ENCODE data around the gene PDCD1LG2. TPM values are rescaled to one million over a fixed set of nuclear protein-coding genes. Genes with fewer than 3 reads are reported as not detected.

Gene PDCD1LG2
- total and polyA plus RNA-seq, 2 of the 8 experiments (the other 6 are each of a cell fraction or from before 2014, with no cell fraction given): not detected

DNA sequence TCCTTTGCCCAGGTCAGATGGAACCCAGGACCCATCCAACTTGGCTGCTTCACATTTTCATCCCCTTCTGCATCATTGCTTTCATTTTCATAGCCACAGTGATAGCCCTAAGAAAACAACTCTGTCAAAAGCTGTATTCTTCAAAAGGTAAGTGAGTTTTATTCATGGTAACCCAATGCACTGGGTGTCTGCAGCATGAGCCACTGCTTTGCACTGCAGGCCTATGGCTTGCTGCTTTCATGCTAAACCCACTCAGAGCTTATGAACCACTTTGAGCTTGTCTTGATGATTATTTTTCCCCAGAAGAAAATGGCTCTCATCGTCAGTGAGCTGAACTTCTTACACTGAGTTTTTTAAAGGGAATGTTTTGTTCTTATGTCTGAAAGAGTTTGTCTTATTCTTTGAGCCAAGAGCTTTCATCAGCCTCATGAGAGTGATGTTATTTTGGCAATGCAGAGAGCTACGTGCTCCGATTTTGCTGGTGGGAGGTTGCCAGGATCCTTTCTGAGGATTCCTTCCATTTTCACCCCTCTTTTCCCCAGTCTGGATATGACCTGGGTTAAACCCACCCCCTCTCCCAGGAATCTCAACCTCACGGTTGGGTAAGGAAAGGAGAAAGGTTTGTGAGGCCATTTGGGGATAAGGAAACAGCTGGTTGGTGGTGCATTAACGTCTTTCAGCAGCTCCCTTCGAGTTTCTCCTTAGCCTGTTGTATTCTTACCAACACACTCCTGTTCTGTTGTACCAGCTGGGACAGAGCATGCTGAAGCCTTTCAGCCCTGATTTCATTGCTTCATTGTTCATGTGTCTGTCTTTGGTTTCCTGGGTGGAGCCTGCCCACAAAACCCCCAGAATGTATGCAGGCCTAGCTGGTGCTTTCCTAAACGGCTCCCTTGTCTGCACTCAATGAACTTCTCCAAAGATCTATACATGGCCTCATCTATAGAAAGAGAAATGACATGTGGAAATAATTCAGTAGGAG is 47.6 kb downstream of the PDCD1LG2 start:
- WGBS, 2 experiments (ENCODE audit: extremely low coverage in 1 of 2, insufficient coverage in 1 of 2, insufficient read length in 1 of 2, insufficient replicate concordance in 2 of 2, low coverage in 1 of 2, low lambda C conversion rate in 2 of 2, missing lambda C conversion rate in 1 of 2): 85% methylated on average over 7 of the region's 7 CpGs; no CpG with 5 or more reads in 1 of the 2 experiments
- Histone ChIP-seq H3K79me2 (ENCODE audit: control insufficient read depth in 1 of 2, insufficient read depth in 2 of 2, low read length in 2 of 2) (no peaks in the 10 kb centered on the region), H3K9ac (replicated peaks in 1 of 4; ENCODE audit: extremely low read depth in 1 of 4, low read depth in 3 of 4, low read length in 3 of 4) (no peak overlapping the region), H2BK120ac (replicated peaks; ENCODE audit: low read depth, low read length) (no peak overlapping the region), H4K8ac (ENCODE audit: extremely low read depth, insufficient read depth, low read length) (no peak overlapping the region), H2AK5ac (ENCODE audit: low read depth, low read length) (no peak overlapping the region), H3K36me3 (ENCODE audit: control insufficient read depth in 2 of 4, insufficient read depth in 4 of 4, low read length in 3 of 4) (no peaks in the 10 kb centered on the region), H3K9me3 (ENCODE audit: insufficient read depth in 2 of 2, low read depth in 1 of 2, low read length in 1 of 2) (peaks cover 0 to 5% of the 10 kb centered on the region in 2 experiments; a peak in 1 of 4 replicates), H2BK20ac (ENCODE audit: low read length) (no peak overlapping the region), H4K20me1 (replicated peaks in 1 of 2; ENCODE audit: control insufficient read depth in 1 of 2, insufficient read depth in 2 of 2, low read length in 2 of 2) (no peaks in the 10 kb centered on the region), H3K4me1 (replicated peaks in 1 of 4; ENCODE audit: control insufficient read depth in 3 of 4, insufficient read depth in 4 of 4, low read length in 3 of 4) (no peaks in the 10 kb centered on the region), H3K23me2 (ENCODE audit: low read depth, low read length) (no peaks in the 10 kb centered on the region; the same call in 1 of the 2 replicates), H2BK5ac (ENCODE audit: low read depth, low read length) (no peak overlapping the region), H2BK12ac (ENCODE audit: low read depth, low read length) (no peak overlapping the region), H3K14ac (ENCODE audit: insufficient read length) (no peak overlapping the region), H3K56ac (replicated peaks; ENCODE audit: insufficient read length, low read depth, low read length) (no peak overlapping the region), H2BK15ac (ENCODE audit: low read length) (no peak overlapping the region), H3K23ac (ENCODE audit: insufficient read length) (no peak overlapping the region), H4K5ac (ENCODE audit: insufficient read length, low read depth, low read length) (no peak overlapping the region), H4K91ac (replicated peaks; ENCODE audit: insufficient read length, low read length) (no peak overlapping the region), H3K27ac (ENCODE audit: low read depth, low read length) (no peak overlapping the region), H3K4me2 (ENCODE audit: insufficient read depth in 1 of 2, low read depth in 2 of 2, low read length in 2 of 2) (no peak overlapping the region), H2AFZ (ENCODE audit: low read length) (no peak overlapping the region), H3K27me3 (replicated peaks in 1 of 4; ENCODE audit: control insufficient read depth in 3 of 4, extremely low read depth in 1 of 4, insufficient read depth in 3 of 4, low read length in 3 of 4) (peaks cover 0 to 5% (median under 1%) of the 10 kb centered on the region in 4 experiments; a peak in 2 of 7 replicates), H3K4me3 (ENCODE audit: extremely low read depth in 1 of 4, insufficient read depth in 2 of 4, low read depth in 3 of 4, low read length in 4 of 4) (no peak overlapping the region), H3K4ac (replicated peaks; ENCODE audit: insufficient read length, low read depth, low read length) (no peak overlapping the region), H3K18ac (ENCODE audit: extremely low read depth, low read length) (no peak overlapping the region), H3K79me1 (ENCODE audit: low read depth, low read length) (no peaks in the 10 kb centered on the region)
- CTCF ChIA-PET (ENCODE audit: partially characterized antibody): interaction anchor here (0.9 to 3.7 kb wide), 11 partner anchors 8 to 798 kb away, joined by 3 to 16 read pairs (median 3); partner anchors contain the start of gene CD274
- DNase-seq (ENCODE audit: low read depth in 1 of 2, low spot score in 2 of 2): no peak
- FAIRE-seq: no peak
- POLR2A ChIA-PET (ENCODE audit: partially characterized antibody): no interaction called here
- TF ChIP-seq SP2 (IDR thresholded peaks at IDR 0.05; ENCODE audit: low read length) (no peak), EGR1 (IDR thresholded peaks at IDR 0.05; ENCODE audit: borderline replicate concordance, low read depth, low read length) (no peak), CHD1 (IDR thresholded peaks at IDR 0.05; ENCODE audit: low read depth, low read length) (no peak), TEAD4 (IDR thresholded peaks at IDR 0.05; ENCODE audit: low read depth, low read length) (no peak), POU5F1 (IDR thresholded peaks at IDR 0.05; ENCODE audit: low read depth, low read length) (no peak), SP1 (IDR thresholded peaks at IDR 0.05; ENCODE audit: low read depth, low read length) (no peak), RAD21 (IDR thresholded peaks at IDR 0.05 in 1 of 2, conservative IDR thresholded peaks at IDR 0.05 in 1 of 2; ENCODE audit: low read depth in 2 of 2, low read length in 2 of 2) (no peak), RBBP5 (IDR thresholded peaks at IDR 0.05; ENCODE audit: borderline replicate concordance, low read depth, low read length) (no peak)
- TF ChIP-seq, protein P1, sequence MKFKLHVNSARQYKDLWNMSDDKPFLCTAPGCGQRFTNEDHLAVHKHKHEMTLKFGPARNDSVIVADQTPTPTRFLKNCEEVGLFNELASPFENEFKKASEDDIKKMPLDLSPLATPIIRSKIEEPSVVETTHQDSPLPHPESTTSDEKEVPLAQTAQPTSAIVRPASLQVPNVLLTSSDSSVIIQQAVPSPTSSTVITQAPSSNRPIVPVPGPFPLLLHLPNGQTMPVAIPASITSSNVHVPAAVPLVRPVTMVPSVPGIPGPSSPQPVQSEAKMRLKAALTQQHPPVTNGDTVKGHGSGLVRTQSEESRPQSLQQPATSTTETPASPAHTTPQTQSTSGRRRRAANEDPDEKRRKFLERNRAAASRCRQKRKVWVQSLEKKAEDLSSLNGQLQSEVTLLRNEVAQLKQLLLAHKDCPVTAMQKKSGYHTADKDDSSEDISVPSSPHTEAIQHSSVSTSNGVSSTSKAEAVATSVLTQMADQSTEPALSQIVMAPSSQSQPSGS (IDR thresholded peaks at IDR 0.05; ENCODE audit: low read length): no peak
